GM19193 (cell line): Measurements from ENCODE around the gene SLC8A1.

Experiments
- POLR2A ChIP-seq: IDR thresholded peaks from 4 replicates; pipeline ENCODE4 v1.6.1; 2011; ENCODE audit not compliant: insufficient read depth, insufficient read length; ENCODE audit errors: extremely low read depth

Gene SLC8A1

GRCh38 chr2:40193670-40194026 is 258.2 kb downstream of the SLC8A1 start:
- no peak for TF ChIP-seq POLR2A

GRCh38 chr2:40192864-40193669 is 258.8 kb downstream of the SLC8A1 start:
- no peak for TF ChIP-seq POLR2A

GRCh38 chr2:40190457-40190856 is 261.4 kb downstream of the SLC8A1 start:
- TF ChIP-seq POLR2A, result no peak

GRCh38 chr2:40189881-40190280 is 262.0 kb downstream of the SLC8A1 start:
- no peak for TF ChIP-seq POLR2A

- TF ChIP-seq POLR2A, result no peak
These were observed 264.8 kb downstream of the SLC8A1 start for GRCh38 chr2:40187054-40187453.

GRCh38 chr2:40184551-40184950 is 267.3 kb downstream of the SLC8A1 start:
- TF ChIP-seq POLR2A, result no peak

GRCh38 chr2:40181855-40182254 is 270.0 kb downstream of the SLC8A1 start:
- TF ChIP-seq POLR2A, result no peak

- TF ChIP-seq POLR2A, result no peak
These were observed 272.1 kb downstream of the SLC8A1 start for GRCh38 chr2:40179801-40180200.

- TF ChIP-seq POLR2A, result no peak
These were observed 272.9 kb downstream of the SLC8A1 start for GRCh38 chr2:40178971-40179370.

- TF ChIP-seq POLR2A, result no peak
These were observed 273.6 kb downstream of the SLC8A1 start for GRCh38 chr2:40178171-40178778.

- no peak for TF ChIP-seq POLR2A
These were observed 274.5 kb downstream of the SLC8A1 start for GRCh38 chr2:40177366-40177765.

GRCh38 chr2:40173276-40173675 is 278.6 kb downstream of the SLC8A1 start:
- TF ChIP-seq POLR2A, result no peak

- no peak for TF ChIP-seq POLR2A
These were observed 282.0 kb downstream of the SLC8A1 start for GRCh38 chr2:40169856-40170255.

- TF ChIP-seq POLR2A, result no peak
These were observed 282.5 kb downstream of the SLC8A1 start for GRCh38 chr2:40169430-40169829.

GRCh38 chr2:40168546-40168945 is 283.3 kb downstream of the SLC8A1 start:
- TF ChIP-seq POLR2A, result no peak

- TF ChIP-seq POLR2A, result no peak
These were observed 283.9 kb downstream of the SLC8A1 start for GRCh38 chr2:40168032-40168431.
